GM18519 (cell line): Measurements from ENCODE around the gene STPG4.
"Not testable (repeated sequence)": the region's sequence is repeated elsewhere in the genome, so short reads cannot be mapped to it uniquely, and the experiment has no call there.

Experiments used
- ATAC-seq: cut with Tn5 transposase; IDR thresholded peaks from one replicate; pipeline ENCODE4 v1.9.1; 2021; ENCODE audit warnings: mild to moderate bottlenecking, moderate library complexity; ENCODE audit not compliant: unreplicated experiment, low FRiP score

The STPG4 gene

GRCh38 chr2:47155091-47155876, at the start of gene STPG4:
STPG4 (minus strand) TSS chr2:47155308; CDS start chr2:47155251, 57 bp downstream.
- no peak for ATAC-seq

- no peak for ATAC-seq
Observed at GRCh38 chr2:47204691-47205090, 49.6 kb upstream of the STPG4 start.

DNA sequence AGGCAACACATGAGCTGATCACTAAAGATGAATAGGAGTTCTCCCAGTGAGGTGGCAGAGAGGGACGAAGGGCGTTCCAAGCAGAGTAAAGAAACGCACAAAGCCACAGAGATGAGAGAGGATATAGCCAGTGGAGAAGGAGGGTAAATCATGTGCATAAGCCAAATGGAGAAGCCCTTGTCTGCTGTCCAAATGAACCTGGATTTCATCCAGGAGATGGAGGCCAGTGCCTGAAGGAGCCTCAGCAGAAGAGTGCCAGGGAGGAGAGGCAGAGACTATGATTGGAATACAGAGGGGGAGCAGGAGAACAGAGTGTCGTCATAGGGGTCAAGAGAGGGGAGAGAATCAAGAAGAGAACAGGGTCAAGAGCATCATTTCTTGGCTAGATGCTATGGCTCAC, 48.9 kb upstream of the STPG4 start:
- ATAC-seq = no peak

GRCh38 chr2:47201224-47201623, 46.1 kb upstream of the STPG4 start:
- no peak for ATAC-seq

- no peak for ATAC-seq
Observed at GRCh38 chr2:47198985-47199451, 43.9 kb upstream of the STPG4 start.

GRCh38 chr2:47196499-47196898, 41.4 kb upstream of the STPG4 start:
- ATAC-seq = no peak

DNA sequence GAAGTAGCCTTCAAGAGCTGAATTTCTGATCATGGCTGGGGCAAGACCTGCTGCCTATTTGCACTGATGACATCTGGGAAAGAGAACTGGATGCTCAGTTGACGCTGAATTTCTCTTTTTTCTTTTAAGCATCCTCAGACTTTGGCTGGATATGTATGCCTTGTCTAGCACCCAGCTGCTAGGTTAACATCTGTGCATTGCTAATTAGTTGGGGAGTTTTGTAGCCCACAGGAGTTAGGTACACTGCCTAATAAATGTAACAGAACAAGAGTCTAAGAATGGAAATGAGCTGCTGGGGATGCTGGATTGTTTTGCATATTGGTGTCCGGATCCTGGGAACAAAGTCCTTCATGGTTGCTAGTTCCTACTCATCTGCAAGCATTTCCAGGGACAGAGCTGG, 40.9 kb upstream of the STPG4 start:
- ATAC-seq = no peak

- ATAC-seq = no peak
Observed at GRCh38 chr2:47195148-47195547, 40.0 kb upstream of the STPG4 start.

DNA sequence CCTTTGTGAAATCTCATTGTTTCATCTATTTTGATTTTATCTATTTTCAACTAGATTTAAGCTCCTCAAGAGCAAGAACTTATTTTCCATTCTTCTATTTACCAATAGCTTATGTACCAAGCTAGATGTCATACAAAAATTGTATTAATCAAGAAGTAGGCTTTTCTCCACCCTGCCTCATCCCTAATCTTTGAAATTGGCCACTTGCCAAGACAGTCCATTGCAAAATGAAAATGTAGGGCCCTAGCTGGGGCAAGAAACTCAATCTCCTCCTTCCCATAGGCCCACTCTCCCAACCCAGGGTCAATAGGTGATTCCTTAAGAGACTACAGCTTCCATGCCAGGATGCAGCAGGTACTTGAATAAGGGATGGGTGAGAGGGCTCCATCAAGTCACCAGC, 39.3 kb upstream of the STPG4 start:
- ATAC-seq = no peak

GRCh38 chr2:47193607-47194006, 38.5 kb upstream of the STPG4 start:
- no peak for ATAC-seq

- ATAC-seq = no peak
Observed at GRCh38 chr2:47190188-47190881, 35.2 kb upstream of the STPG4 start.

- ATAC-seq = no peak
Observed at GRCh38 chr2:47189635-47190034, 34.5 kb upstream of the STPG4 start.

DNA sequence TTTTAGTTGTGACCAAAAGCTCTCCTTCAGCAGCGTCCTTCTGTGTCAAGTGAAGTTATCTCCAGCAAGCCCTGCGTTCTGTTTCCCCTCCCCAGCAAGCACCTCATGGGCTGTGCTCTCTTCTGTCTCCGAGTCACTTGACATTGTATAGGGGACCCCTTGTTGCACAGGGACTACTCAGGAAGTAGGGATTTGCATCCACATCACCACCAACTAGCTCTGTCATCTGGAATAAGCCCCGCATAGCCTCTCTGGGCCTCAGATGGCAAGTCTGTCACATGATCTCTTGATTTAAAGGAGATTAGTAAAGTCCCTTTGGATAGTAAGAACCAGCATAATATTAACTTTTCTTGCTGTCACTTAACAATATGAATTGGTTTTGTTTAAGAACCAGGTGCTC, 32.0 kb upstream of the STPG4 start:
- no peak for ATAC-seq

DNA sequence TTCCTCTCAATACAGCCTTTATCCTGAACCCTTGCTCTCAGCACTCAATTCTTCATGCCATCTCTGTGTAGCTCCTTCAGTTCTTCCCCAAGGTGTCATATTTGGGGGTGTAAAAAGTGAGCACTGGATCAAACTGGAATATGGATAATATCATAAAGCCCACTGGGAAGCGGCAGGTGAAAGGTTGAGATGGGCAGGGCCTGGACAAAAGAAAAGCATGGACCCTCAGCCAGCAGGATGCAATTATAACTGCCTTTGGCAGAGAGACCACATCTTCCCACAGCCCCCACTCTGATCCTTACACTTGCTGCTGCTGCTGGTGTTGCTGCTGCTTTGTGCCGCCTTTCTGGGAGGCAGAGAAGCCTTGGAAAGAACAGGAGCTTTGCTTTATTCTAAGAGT, 31.2 kb upstream of the STPG4 start:
- no peak for ATAC-seq

DNA sequence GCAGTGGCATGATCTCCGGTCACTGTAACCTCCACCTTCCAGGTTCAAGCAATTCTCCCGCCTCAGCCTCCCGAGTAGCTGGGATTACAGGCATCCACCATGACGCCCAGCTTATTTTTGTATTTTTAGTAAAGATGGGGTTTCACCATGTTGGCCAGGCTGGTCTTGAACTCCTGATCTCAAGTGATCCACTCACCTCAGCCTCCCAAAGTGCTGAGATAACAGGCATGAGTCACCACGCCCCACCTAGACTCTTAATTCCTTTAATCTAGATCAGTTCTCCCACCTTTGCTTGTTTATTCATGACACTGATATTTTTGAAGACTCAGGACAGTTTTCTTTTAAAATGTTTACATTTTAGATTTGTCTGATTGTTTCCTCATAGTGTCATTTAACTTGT, 30.0 kb upstream of the STPG4 start:
- not testable (repeated sequence) for ATAC-seq

DNA sequence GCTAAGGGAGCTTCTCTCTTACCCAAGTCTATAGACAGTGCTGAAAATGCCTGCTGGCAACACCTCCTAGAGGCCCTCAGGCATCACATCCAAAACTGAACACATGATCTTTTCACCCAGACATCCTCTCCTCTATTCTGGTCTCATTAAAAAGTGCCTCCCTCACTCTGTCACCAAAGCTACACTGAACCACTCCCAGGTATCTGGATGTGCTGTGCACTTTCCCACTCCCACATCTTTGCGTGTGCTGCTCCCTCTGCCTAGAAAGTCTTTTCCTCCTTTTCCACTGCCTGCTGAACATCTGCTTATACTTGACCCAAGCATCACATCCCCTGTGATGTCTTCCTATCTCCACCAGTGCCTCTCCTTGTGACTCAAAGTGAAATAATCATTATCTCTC, 26.1 kb upstream of the STPG4 start:
- ATAC-seq = no peak

DNA sequence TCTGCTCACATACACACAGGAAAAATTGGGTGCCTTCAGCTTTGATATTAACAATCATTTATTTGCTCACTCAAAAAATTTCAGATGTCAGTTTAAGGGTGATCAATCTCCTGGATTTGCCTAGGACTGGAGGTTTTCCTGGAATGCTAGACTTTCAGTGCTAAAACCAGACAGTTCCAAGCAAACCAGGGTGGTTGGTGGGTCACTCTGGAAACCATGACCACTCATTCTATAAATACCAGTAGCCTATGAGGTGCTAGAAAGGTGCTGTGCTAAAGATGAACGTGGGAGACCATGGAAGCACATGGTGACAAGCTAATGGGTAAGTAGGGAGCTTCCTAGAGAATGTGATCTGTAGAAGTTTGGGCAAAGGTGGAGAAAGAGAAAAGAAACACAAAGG, 25.4 kb upstream of the STPG4 start:
- no peak for ATAC-seq

GRCh38 chr2:47179388-47179787, 24.3 kb upstream of the STPG4 start:
- ATAC-seq = no peak

- no peak for ATAC-seq
Observed at GRCh38 chr2:47178341-47178740, 23.2 kb upstream of the STPG4 start.

DNA sequence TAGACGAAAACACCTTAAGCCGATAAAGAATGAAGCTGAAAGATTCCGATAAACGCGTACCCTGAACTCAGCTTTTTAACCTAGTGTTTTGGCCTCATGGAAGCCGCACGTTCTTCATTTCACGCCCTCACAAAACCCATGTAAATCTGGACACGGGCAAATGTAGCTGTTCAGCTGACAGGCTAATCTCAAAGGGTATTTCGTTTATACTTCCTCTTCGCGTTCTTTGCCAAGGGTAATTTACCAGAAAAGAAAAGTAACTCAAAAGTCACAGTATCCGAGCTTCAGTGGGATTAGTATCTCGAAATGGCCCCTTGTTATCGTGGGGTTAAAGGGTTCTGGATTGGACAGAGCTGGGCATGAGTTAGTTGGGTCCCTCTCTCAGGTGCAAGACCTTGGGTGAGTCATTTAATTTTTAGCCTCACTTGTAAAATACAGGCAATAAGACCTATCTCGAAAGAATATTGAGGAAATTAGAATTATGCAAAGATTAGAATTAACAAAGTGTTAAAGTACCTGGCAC, 22.0 kb upstream of the STPG4 start:
- ATAC-seq = no peak

DNA sequence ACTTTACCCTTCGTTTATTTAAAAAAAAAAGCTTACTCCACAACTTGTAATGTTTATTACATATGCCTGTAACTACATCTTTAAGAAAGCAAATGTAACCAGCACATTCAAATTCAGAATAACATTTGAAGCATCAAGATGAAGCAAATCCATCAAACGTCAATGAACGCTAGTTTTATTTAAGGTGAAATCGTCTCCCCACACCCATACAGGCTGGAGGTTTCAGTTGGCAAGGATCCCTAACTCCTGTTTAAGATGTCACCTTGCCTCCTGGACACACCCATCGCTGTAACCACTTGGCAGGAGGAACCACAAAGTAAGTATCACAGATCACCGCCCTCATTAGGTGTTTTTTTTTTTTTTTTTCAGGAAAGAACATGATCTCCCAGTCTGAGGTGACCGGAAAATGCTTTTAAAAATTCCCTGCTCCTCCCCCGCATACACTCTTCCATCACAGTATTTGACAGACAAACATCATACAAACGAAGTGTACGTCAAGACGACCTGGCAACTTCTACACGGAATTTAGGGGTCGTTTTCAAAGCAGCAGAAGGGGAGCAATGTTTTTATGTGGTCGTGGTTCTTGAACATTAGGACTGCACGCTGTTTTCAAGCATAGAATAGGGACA, 19.7 kb upstream of the STPG4 start:
- ATAC-seq = no peak
